Gastroesophageal sphincter (tissue), 4 donors: ENCODE results near the gene DDT. TPM values are rescaled to one million over a fixed set of nuclear protein-coding genes. Genes with fewer than 3 reads are reported as not detected.

Experiments
- ATAC-seq: fragments of 150-250 bp; one replicate; pipeline ENCODE4 v1.9.1; 2016; ENCODE audit warnings: mild to moderate bottlenecking, moderate library complexity
- H3K27ac ChIP-seq, 4 donors: fragments of 200-600 bp; sonication (generic) in 3 of 4; 1 replicate in 3 of 4; 2 replicates in 1 of 4; pipeline ENCODE4 v1.5.1; 2016 to 2019
- H3K27me3 ChIP-seq: fragments of 200-600 bp; sonication (generic); one replicate; pipeline ENCODE4 v1.5.1; 2019
- H3K36me3 ChIP-seq, 2 donors: fragments of 200-600 bp; sonication (generic); one replicate each; pipeline ENCODE4 v1.5.1; 2019; ENCODE audit warnings: control low read depth in 1 of 2
- H3K4me1 ChIP-seq, 3 donors: fragments of 200-600 bp; sonication (generic); 1 replicate in 2 of 3; 2 replicates in 1 of 3; pipeline ENCODE4 v1.5.1; 2016 to 2019; ENCODE audit warnings: control low read depth in 2 of 3
- H3K4me3 ChIP-seq, 2 donors: fragments of 200-600 bp; sonication (generic); one replicate each; pipeline ENCODE4 v1.5.1; 2019; ENCODE audit warnings: mild to moderate bottlenecking in 1 of 2, moderate library complexity in 1 of 2
- H3K9me3 ChIP-seq, 3 donors: fragments of 200-600 bp; sonication (generic); one replicate each; pipeline ENCODE4 v1.5.1; 2017 to 2019; ENCODE audit warnings: control low read depth in 2 of 3
- CTCF ChIP-seq, 4 experiments: fragments of 200-600 bp in 2 of 4; fragments of 450-650 bp in 2 of 4; sonication (generic) in 1 of 4; IDR thresholded peaks; one replicate each; pipeline ENCODE4 v1.5.1; 2017 to 2019; ENCODE audit warnings: antibody characterized with exemption in 4 of 4, mild to moderate bottlenecking in 2 of 4, moderate library complexity in 2 of 4
- EP300 ChIP-seq: sonication (generic); formaldehyde crosslinking; IDR thresholded peaks from one replicate; pipeline ENCODE4 v1.6.1; 2017; ENCODE audit warnings: antibody characterized with exemption, mild to moderate bottlenecking
- POLR2A ChIP-seq, 2 donors: fragments of 450-650 bp; IDR thresholded peaks; one replicate each; pipeline ENCODE4 v1.6.1; 2017; ENCODE audit warnings: antibody characterized with exemption in 2 of 2, mild to moderate bottlenecking in 2 of 2, moderate library complexity in 1 of 2
- POLR2AphosphoS5 ChIP-seq: sonication (generic); formaldehyde crosslinking; IDR thresholded peaks from one replicate; pipeline ENCODE4 v1.6.1; 2017; ENCODE audit warnings: antibody characterized with exemption
- WGBS, 2 donors: methylation state at CpG; one replicate each; pipeline ENCODE4 v1.1.5; 2018; ENCODE audit warnings: low coverage in 1 of 2; 5-methylcytosine and 5-hydroxymethylcytosine counted together
- total RNA-seq, 4 donors: library from RNA; depleted of rRNA; stranded (reverse); fragments of >200 nt; gene quantifications; one replicate each; pipeline ENCODE4 v1.1.0, GENCODE V29; 2016

The DDT gene
- total RNA-seq, 4 donors from 2014 or later = 100 to 136 (median 123) TPM

- ATAC-seq = no peak
- Histone ChIP-seq H3K36me3 (no peaks in the 10 kb centered on the region), H3K27me3 (no peaks in the 10 kb centered on the region), H3K27ac (no peak overlapping the region), H3K4me3 (no peak overlapping the region), H3K4me1 (peaks cover 0 to 18% (median 0%) of the 10 kb centered on the region in 3 donors), H3K9me3 (no peaks in the 10 kb centered on the region)
- 60 to 92% methylated on average over 2 to 6 of the region's 6 CpGs for WGBS, 2 donors
- no peak for TF ChIP-seq CTCF (IDR thresholded peaks at IDR 0.05)
- no peak for TF ChIP-seq EP300
- TF ChIP-seq POLR2AphosphoS5 = no peak
- no peak for TF ChIP-seq POLR2A (IDR thresholded peaks at IDR 0.05)
Measured at GRCh38 chr22:24006914-24007214, 32.6 kb upstream of the DDT start.

GRCh38 chr22:24006207-24006913 lies 32.1 kb upstream of the DDT start:
- 65 to 71% methylated on average over 1 to 5 of the region's 10 CpGs for WGBS, 2 donors
- H3K9me3 ChIP-seq = no peaks in the 10 kb centered on the region
- no peak for ATAC-seq
- H3K27ac ChIP-seq = no peak overlapping the region
- TF ChIP-seq POLR2AphosphoS5 (no peak), POLR2A (IDR thresholded peaks at IDR 0.05) (no peak), EP300 (no peak), CTCF (IDR thresholded peaks at IDR 0.05) (no peak)
- H3K36me3 ChIP-seq = no peaks in the 10 kb centered on the region
- H3K4me1 ChIP-seq = peaks cover 0 to 14% (median 0%) of the 10 kb centered on the region in 3 donors
- no peak overlapping the region for H3K4me3 ChIP-seq
- H3K27me3 ChIP-seq = no peaks in the 10 kb centered on the region

- no peak within 1 kb of the TSS for H3K4me3 ChIP-seq
- no peaks in the 10 kb centered on the region for H3K27me3 ChIP-seq
- 39 to 59% methylated on average over 5 to 6 of the region's 6 CpGs for WGBS, 2 donors
- H3K36me3 ChIP-seq = no peaks in the 10 kb centered on the region
- no peaks in the 10 kb centered on the region for H3K9me3 ChIP-seq
- no peak for TF ChIP-seq POLR2AphosphoS5
- no peak for TF ChIP-seq CTCF (IDR thresholded peaks at IDR 0.05)
- TF ChIP-seq EP300 = no peak
- TF ChIP-seq POLR2A (IDR thresholded peaks at IDR 0.05) = no peak
- H3K4me1 ChIP-seq = peaks cover 0 to 14% (median 0%) of the 10 kb centered on the region in 3 donors
- H3K27ac ChIP-seq = peak within 1 kb of the TSS in 2 of 4 donors; percentile 5 to 65
- ATAC-seq = peak; percentile 17
Measured at GRCh38 chr22:24005201-24005600, 31.0 kb upstream of the DDT start, which contains the start of gene GSTT4. Gene GSTT4 (minus strand): TSS chr22:24005453. CDS start chr22:24005356, 97 bp downstream.

- H3K4me1 ChIP-seq = peaks cover 0 to 14% (median 0%) of the 10 kb centered on the region in 3 donors
- no peak overlapping the region for H3K4me3 ChIP-seq
- H3K9me3 ChIP-seq = no peaks in the 10 kb centered on the region
- no peak overlapping the region for H3K27ac ChIP-seq
- H3K36me3 ChIP-seq = no peaks in the 10 kb centered on the region
- WGBS, 2 donors = 94% methylated on average over 3 of the region's 9 CpGs; no CpG with 5 or more reads in 1 of the 2 donors
- no peaks in the 10 kb centered on the region for H3K27me3 ChIP-seq
- TF ChIP-seq POLR2AphosphoS5 (no peak), POLR2A (IDR thresholded peaks at IDR 0.05) (no peak), CTCF (IDR thresholded peaks at IDR 0.05) (no peak), EP300 (no peak)
- ATAC-seq = no peak
Measured at GRCh38 chr22:24003887-24004286, 29.6 kb upstream of the DDT start.

- 74 to 83% methylated on average over 5 of the region's 5 CpGs for WGBS, 2 donors
- no peak for ATAC-seq
- Histone ChIP-seq H3K36me3 (no peaks in the 10 kb centered on the region), H3K27ac (no peak overlapping the region), H3K4me1 (peaks cover 0 to 14% (median 0%) of the 10 kb centered on the region in 3 donors), H3K27me3 (no peaks in the 10 kb centered on the region), H3K9me3 (no peaks in the 10 kb centered on the region), H3K4me3 (no peak overlapping the region)
- TF ChIP-seq EP300 (no peak), POLR2AphosphoS5 (no peak), POLR2A (IDR thresholded peaks at IDR 0.05) (no peak), CTCF (IDR thresholded peaks at IDR 0.05) (no peak)
Measured at GRCh38 chr22:24002851-24003250, 28.6 kb upstream of the DDT start.
